ENCODE data around the gene ADTRP.
A peak's percentile ranks its signal among the peaks of the same experiment; 100 is the strongest.

Gene ADTRP

GRCh38 chr6:11722805-11723631 is 55.6 kb downstream of the ADTRP start:
- no peak for DNase-seq

GRCh38 chr6:11722220-11722619 is 56.4 kb downstream of the ADTRP start:
- DNase-seq = no peak

GRCh38 chr6:11718463-11718862 is 60.1 kb downstream of the ADTRP start:
- no peak for DNase-seq

- DNase-seq = no peak
Measured at GRCh38 chr6:11718031-11718430, 60.6 kb downstream of the ADTRP start.

GRCh38 chr6:11714798-11715285 is 63.8 kb downstream of the ADTRP start:
- DNase-seq = no peak

- DNase-seq = peak; percentile 46
Measured at GRCh38 chr6:11714116-11714797, 64.3 kb downstream of the ADTRP start.

GRCh38 chr6:11712760-11713159 is 65.8 kb downstream of the ADTRP start:
- DNase-seq = no peak

GRCh38 chr6:11711984-11712711 is 66.5 kb downstream of the ADTRP start:
- no peak for DNase-seq

- DNase-seq = peak; percentile 40
Measured at GRCh38 chr6:11711003-11711983, 67.3 kb downstream of the ADTRP start.

GRCh38 chr6:11710311-11710761 is 68.3 kb downstream of the ADTRP start:
- DNase-seq = peak; percentile 53

GRCh38 chr6:11706171-11706570 is 72.4 kb downstream of the ADTRP start:
- DNase-seq = no peak

GRCh38 chr6:11705483-11705882 is 73.1 kb downstream of the ADTRP start:
- no peak for DNase-seq

GRCh38 chr6:11705069-11705468 is 73.5 kb downstream of the ADTRP start:
- DNase-seq = no peak

GRCh38 chr6:11703725-11704124 is 74.9 kb downstream of the ADTRP start:
- no peak for DNase-seq

GRCh38 chr6:11702500-11703130 is 76.0 kb downstream of the ADTRP start:
- no peak for DNase-seq

GRCh38 chr6:11702089-11702488 is 76.5 kb downstream of the ADTRP start:
- DNase-seq = no peak

- DNase-seq = no peak
Measured at GRCh38 chr6:11701573-11701972, 77.0 kb downstream of the ADTRP start.

- no peak for DNase-seq
Measured at GRCh38 chr6:11700118-11700718, 78.4 kb downstream of the ADTRP start.

- no peak for DNase-seq
Measured at GRCh38 chr6:11699576-11699975, 79.0 kb downstream of the ADTRP start.

GRCh38 chr6:11692451-11693376 is 85.9 kb downstream of the ADTRP start:
- no peak for DNase-seq

Measured in activated T-cell treated with anti-CD3 and anti-CD28 coated beads, Interleukin-2, amount 50 U/mL, for 1 hour (primary cell).